ENCODE measurements around the gene WNT1.

WNT1 gene

DNA sequence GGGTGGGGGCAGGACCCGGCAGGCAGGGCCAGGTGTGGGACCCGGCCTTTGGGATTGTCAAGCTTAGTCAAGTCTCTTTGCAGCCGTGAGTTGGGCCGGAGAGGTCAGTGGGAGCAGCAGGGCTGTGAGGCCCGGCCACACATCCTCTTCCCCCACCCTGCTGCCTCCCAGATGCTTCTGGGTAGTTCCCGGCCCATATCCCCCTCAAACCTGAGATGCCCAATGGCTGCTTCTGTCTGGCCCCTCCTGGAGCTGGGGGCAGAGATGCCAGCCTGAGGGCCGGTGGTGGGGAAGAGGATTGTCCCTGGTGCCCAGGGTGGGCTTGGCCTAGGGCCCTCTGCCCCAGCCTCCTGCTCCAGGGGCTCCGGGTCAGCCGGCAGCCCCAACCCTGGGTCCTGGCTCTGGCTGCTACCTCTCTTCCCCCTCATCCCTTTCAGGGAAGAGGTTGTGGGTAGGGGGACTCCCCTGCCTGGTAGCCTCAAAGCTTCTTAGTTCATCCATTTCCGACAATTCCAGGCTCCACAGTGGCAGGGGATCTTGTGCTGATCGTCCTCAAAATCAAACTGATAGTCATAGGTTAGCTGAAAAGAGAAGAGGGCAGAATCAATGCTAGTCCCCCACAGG, 43.3 kb downstream of the WNT1 start:
- Mint-ChIP-seq H3K4me3 (no peak overlapping the region), H3K36me3 (ENCODE audit: low read depth) (peaks cover 28% of the 10 kb centered on the region), H3K27ac (no peak overlapping the region), H3K4me1 (ENCODE audit: low read depth) (peaks cover 32% of the 10 kb centered on the region), H3K27me3 (no peaks in the 10 kb centered on the region), H3K9me3 (no peaks in the 10 kb centered on the region)

DNA sequence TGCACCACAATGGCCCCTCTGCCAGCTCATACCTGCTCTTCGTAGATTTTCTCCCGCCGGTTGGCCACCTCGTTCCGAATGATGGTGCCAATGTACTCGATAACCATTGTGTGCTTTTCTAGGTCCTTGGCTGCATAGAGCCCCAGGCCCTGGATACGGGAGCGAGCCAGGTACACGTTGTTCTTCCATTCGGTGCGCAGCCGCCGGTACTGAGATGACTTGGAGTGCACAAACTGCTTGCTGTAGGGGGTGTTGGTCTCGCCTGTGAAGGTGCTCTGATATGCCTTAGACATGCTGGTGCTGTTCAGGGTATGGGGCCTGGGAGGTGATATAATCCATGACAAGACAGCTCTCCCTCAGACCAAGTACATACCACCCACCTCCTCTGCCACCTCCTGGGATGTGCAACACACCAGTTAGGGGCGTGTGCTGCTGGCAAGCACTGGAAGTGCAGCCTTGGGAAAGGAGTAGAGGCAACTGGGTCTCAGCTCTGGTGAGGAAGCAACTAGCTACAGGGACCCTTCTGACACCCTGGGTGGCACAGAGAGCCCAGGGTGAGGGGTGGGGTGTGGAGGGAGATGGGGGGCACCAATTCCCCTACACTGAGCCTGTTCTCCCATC, 44.5 kb downstream of the WNT1 start:
- no peaks in the 10 kb centered on the region for H3K27me3 Mint-ChIP-seq
- H3K4me1 Mint-ChIP-seq (ENCODE audit: low read depth): peaks cover 19% of the 10 kb centered on the region
- H3K27ac Mint-ChIP-seq: no peak overlapping the region
- H3K9me3 Mint-ChIP-seq: no peaks in the 10 kb centered on the region
- peaks cover 31% of the 10 kb centered on the region for H3K36me3 Mint-ChIP-seq (ENCODE audit: low read depth)
- H3K4me3 Mint-ChIP-seq: no peak overlapping the region

DNA sequence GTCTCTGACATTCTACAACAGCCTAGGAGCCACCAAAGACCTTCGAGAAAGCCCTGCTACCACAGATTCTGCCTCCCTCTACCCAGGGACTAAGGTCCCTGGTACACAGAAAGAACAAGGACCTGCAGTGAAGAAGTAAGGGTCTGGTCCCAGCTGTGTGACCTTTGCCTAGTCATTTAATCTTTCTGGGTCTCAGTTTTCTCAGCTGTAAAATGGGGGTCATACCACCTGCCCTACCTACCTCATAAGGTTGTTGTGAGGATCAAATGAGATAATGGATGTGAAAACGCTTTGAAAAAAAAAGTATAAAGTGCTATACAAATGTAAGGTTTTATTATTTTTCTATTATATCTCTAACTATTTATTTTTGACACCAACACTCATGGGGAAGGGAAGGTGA, 45.7 kb downstream of the WNT1 start:
- no peak overlapping the region for H3K4me3 Mint-ChIP-seq
- H3K9me3 Mint-ChIP-seq: no peaks in the 10 kb centered on the region
- no peaks in the 10 kb centered on the region for H3K27me3 Mint-ChIP-seq
- no peak overlapping the region for H3K27ac Mint-ChIP-seq
- H3K4me1 Mint-ChIP-seq (ENCODE audit: low read depth): peaks cover 12% of the 10 kb centered on the region
- H3K36me3 Mint-ChIP-seq (ENCODE audit: low read depth): peaks cover 42% of the 10 kb centered on the region

DNA sequence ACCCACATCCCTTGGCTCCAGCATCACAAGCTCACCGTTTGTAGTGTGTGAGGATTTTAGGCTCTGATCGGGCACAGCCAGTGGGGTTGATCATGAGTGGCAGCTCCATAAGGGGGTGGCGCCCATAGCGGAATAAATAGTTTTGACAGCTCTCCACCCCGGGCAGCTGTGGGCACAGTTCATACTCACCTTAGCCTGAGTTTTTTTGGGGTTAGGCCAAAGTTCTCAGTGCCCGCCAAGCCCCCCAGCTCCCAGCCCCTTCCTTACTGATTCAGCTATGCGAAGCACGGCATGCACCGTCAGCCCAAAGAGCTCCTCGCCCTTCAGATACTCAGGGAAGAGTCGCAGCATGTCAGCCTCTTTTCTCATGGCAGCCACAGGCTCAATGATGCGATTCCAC, 46.4 kb downstream of the WNT1 start:
- no peaks in the 10 kb centered on the region for H3K9me3 Mint-ChIP-seq
- peaks cover 5% of the 10 kb centered on the region for H3K4me1 Mint-ChIP-seq (ENCODE audit: low read depth)
- no peak overlapping the region for H3K27ac Mint-ChIP-seq
- peaks cover 48% of the 10 kb centered on the region for H3K36me3 Mint-ChIP-seq (ENCODE audit: low read depth)
- no peaks in the 10 kb centered on the region for H3K27me3 Mint-ChIP-seq
- H3K4me3 Mint-ChIP-seq: no peak overlapping the region

DNA sequence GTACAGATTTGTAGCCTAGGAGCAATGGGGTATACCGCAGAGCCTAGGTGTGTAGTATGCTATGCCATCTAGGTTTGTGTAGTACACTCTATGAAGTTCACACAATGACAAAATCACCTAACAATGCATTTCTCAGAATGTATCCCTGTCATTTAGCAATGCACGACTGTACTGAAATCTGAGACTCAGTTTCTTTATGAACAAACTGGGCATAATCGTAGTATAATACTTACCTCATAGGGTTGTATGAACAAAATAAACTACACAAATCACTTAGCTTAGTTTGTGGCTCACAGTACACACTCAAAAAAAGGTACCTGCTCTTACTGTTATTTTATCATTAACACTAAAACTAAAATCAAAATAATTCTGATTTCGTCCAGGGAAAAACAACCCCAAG, 47.3 kb downstream of the WNT1 start:
- no peaks in the 10 kb centered on the region for H3K9me3 Mint-ChIP-seq
- H3K4me3 Mint-ChIP-seq: no peak overlapping the region
- H3K4me1 Mint-ChIP-seq (ENCODE audit: low read depth): no peaks in the 10 kb centered on the region
- no peak overlapping the region for H3K27ac Mint-ChIP-seq
- H3K36me3 Mint-ChIP-seq (ENCODE audit: low read depth): peaks cover 54% of the 10 kb centered on the region
- H3K27me3 Mint-ChIP-seq: no peaks in the 10 kb centered on the region

DNA sequence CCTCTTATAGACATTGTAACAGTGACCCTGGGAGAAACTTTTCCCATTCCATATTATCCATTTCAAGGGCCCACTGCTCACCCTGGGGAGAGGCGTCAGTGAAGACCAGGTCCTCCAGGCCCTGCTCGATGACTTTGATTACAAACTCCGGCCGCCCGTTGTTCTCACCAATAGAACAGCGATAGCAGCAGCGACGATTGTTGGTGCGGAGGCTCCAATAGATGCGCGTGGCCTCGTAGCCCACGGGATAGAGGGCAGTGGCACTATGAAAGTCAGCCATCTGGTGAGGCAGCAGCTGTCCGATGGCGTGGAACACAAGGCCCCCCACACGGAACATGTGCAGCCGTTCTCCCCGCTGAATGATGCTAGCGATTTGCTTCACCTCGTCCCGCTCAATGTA, 48.0 kb downstream of the WNT1 start:
- Mint-ChIP-seq H3K36me3 (ENCODE audit: low read depth) (peaks cover 54% of the 10 kb centered on the region), H3K9me3 (no peaks in the 10 kb centered on the region), H3K4me1 (ENCODE audit: low read depth) (no peaks in the 10 kb centered on the region), H3K4me3 (no peak overlapping the region), H3K27ac (no peak overlapping the region), H3K27me3 (no peaks in the 10 kb centered on the region)

DNA sequence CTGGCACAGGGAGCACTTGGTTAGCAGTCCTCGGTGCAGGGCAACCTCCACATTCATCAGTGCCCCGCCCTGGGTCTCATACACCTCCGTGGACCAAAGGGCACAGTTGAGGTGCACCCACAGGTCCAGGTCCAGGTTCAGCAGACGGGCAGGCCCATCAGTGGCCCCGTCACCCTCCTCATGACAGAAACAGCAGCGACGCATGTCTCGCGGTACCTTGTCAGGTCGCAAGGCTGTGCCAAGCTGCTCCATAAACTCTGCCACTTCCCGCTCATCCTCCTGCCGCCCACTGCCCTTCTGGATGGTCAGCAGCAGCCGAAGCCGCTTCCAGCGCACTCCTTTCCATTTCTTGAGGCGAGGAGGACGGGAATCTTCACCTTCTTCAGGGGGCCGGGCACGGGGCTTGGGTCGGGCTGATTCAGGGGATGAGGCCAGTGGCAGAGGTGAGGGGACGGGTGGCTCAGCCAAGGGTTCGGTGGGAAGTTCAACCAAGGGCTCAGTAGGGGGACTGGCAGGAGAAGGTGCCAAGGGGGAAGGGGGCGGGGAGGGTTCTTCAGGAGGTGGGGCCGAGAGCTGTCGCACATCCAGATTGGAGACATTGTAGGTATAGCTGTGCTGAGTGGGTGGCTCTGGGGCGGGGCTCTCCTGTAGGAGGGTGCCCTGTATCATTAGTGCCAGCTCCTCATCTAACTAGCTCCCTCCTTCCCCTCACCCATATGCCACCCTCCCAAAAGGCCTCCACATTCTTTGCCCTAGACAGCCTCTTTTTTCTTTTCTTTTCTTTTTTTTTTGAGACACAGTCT, 48.8 kb downstream of the WNT1 start:
- H3K9me3 Mint-ChIP-seq: no peaks in the 10 kb centered on the region
- H3K4me3 Mint-ChIP-seq: no peak overlapping the region
- H3K27me3 Mint-ChIP-seq: no peaks in the 10 kb centered on the region
- peaks cover 51% of the 10 kb centered on the region for H3K36me3 Mint-ChIP-seq (ENCODE audit: low read depth)
- no peak overlapping the region for H3K27ac Mint-ChIP-seq
- no peaks in the 10 kb centered on the region for H3K4me1 Mint-ChIP-seq (ENCODE audit: low read depth)

DNA sequence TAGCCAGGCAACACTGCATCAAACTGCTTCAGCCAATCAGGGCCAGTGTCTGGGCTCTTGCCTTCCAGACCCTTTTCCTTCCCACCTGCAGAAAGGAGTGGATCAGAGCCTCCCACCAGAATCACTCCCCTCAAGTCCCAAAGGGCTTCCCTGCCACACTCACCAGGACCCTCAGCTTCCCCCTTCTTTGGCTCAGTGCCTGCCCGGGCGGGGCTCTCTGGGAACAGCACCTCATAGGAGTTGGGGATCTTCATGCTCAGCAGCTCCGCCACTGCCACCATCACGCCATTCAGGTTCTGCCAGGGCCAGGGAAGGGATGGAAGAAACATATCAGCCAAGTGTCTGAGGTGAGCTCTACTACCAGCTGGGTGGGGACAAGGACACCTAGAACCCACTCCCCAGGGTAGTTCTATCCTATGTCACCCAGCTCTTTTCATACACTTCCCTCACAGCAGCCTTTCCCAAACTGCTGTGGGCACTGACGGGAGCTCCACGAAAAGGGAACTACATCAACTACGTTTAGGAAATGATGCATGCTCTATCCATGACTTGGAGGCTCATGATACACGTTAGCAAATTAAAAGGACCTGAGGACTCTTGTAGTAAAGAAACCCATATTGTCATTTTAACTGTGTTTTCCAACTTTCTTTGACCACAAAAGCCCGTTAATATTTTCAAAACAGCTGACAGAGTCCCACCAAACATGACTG, 49.9 kb downstream of the WNT1 start:
- Mint-ChIP-seq H3K9me3 (no peaks in the 10 kb centered on the region), H3K27me3 (no peaks in the 10 kb centered on the region), H3K4me1 (ENCODE audit: low read depth) (no peaks in the 10 kb centered on the region), H3K27ac (no peak overlapping the region), H3K36me3 (ENCODE audit: low read depth) (peaks cover 43% of the 10 kb centered on the region), H3K4me3 (no peak overlapping the region)

DNA sequence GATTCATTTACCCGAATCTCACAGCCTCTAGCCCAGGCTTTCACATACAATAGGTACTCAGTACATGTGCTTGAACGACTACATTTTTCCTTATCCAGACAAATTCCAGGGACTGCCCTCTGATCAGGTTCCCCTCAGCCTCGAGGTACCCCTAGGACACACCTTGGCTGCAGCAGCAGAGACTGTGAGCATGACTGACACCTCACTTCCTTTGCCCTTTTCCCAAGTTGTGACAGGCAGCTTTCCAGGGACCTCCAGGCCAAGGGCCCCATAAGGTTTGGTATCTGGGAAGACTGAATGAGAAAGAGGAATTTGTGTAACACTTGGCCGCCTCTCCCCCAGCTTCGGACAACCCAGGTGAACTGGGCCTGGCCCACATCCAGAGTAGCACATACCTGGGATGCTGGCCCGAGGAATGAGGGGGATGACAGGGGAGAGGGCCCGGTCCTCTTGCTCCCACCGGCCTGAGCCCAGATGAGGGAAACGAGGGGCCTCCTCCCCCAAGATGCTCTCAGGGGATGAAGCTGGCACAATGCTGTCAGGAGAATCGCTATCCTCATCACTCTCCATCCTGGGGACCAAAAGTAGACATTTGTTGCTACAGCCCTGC, 50.6 kb downstream of the WNT1 start:
- H3K9me3 Mint-ChIP-seq: no peaks in the 10 kb centered on the region
- H3K27me3 Mint-ChIP-seq: no peaks in the 10 kb centered on the region
- no peak overlapping the region for H3K4me3 Mint-ChIP-seq
- peaks cover 45% of the 10 kb centered on the region for H3K36me3 Mint-ChIP-seq (ENCODE audit: low read depth)
- H3K4me1 Mint-ChIP-seq (ENCODE audit: low read depth): no peaks in the 10 kb centered on the region
- no peak overlapping the region for H3K27ac Mint-ChIP-seq

DNA sequence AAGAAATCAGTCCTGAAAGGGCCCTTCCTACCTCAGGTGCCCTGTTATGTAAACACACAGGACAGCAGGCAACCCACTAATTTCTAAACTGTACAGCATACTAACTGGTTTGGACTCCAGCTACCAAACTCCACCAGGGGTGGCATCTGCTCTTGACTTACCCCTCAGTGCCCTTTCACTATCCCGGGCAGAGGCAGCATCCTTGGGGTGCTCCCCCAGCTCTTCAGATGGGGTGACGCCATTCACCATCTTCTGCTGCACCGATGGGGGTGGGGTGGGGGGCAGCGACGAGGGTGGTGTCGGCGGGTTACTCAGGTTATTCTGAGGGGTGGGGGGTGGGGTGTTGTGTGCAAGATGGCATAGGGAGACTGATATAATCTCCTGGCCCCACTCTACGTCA, 52.0 kb downstream of the WNT1 start:
- H3K4me1 Mint-ChIP-seq (ENCODE audit: low read depth): no peaks in the 10 kb centered on the region
- peaks cover 58% of the 10 kb centered on the region for H3K36me3 Mint-ChIP-seq (ENCODE audit: low read depth)

DNA sequence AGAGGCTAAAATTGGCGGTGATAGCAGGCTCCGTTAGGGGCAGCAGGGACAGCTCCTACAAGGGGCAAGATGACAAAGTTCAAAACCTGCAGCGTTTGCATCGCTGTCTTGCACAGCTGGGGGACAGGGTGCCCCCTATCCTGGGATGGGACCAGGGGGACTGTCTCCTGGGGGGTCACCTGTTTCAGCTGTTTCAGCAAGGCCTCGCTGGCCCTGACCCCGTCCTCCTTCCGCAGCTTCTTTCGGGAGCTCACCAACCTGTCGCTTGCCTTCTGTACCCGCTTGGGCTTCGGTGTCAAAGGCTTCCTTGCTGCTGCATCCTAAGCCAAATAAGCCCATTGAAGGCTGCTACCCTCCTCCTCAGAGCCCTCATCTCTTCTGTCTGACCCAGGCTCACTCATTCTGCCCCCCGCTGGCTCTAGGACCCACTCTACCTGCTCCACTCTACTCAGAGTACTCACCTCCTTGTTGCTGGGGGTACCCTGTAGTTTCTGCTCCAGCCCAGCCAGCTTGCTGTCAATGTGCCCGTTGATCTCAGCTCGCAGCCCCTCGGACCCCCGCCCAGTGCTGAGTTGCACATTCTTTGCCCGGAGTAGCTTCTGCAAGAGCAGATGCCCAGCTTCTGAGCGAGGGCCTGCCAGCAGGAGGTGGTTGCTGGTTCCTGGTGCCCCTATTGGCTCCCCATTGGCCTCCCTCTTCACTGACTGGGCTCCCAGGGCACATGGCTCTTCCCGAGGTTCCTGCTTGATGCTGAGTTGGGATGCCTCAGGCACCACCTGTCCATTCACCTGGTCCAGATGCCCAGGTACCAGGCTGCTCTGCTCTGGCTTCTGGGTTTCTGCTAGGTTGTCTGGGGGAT, 52.8 kb downstream of the WNT1 start:
- no peaks in the 10 kb centered on the region for H3K27me3 Mint-ChIP-seq
- H3K4me3 Mint-ChIP-seq: no peak overlapping the region
- H3K36me3 Mint-ChIP-seq (ENCODE audit: low read depth): peaks cover 60% of the 10 kb centered on the region
- no peaks in the 10 kb centered on the region for H3K9me3 Mint-ChIP-seq
- no peaks in the 10 kb centered on the region for H3K4me1 Mint-ChIP-seq (ENCODE audit: low read depth)
- H3K27ac Mint-ChIP-seq: no peak overlapping the region

More for the DNA sequence above, 52.0 kb downstream of the WNT1 start:
- Mint-ChIP-seq H3K4me3 (no peak overlapping the region), H3K9me3 (no peaks in the 10 kb centered on the region), H3K27ac (no peak overlapping the region), H3K27me3 (no peaks in the 10 kb centered on the region)

DNA sequence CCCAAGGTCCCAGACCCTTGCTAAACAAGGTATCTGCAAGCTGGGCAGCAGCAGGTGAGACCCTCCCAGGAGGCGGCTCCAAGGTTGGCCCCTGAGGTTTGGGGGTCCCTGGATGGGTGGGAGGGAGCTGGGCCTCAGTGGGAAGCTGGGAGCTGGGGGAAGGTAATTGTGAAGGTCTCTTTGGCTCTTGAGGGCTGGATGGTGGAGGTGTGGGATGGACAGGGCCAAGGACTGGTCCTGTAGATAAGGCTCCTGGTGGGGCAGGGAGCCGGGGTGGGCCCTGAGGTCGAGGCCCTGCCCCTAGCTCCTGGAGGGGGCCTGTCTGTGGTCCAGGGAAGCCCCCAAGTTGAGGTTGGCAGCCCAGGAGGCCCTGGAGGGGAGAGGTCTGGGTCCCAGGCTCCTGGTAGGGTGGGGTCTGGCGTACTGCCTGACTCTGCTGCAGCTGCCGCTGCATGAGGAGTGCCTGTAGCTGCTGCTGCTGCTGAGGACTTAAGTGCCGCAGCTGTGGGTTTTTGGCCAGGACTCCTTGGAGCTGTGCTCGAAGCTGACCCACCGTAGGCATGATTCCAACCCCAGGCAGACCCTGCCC, 53.5 kb downstream of the WNT1 start:
- H3K27ac Mint-ChIP-seq: no peak overlapping the region
- no peak overlapping the region for H3K4me3 Mint-ChIP-seq
- peaks cover 58% of the 10 kb centered on the region for H3K36me3 Mint-ChIP-seq (ENCODE audit: low read depth)
- H3K27me3 Mint-ChIP-seq: no peaks in the 10 kb centered on the region
- no peaks in the 10 kb centered on the region for H3K4me1 Mint-ChIP-seq (ENCODE audit: low read depth)
- H3K9me3 Mint-ChIP-seq: no peaks in the 10 kb centered on the region

Data from stimulated activated naive CD8-positive, alpha-beta T cell treated with anti-CD3 and anti-CD28 coated beads, Interleukin-15, Interleukin-2, amounts not matched to agents 100 ng/mL and 50 ng/mL, for 24 hours (primary cell).